Neural crest cell (in vitro differentiated cells): ENCODE results near the gene SLC4A4. TPM values are rescaled to one million over a fixed set of nuclear protein-coding genes. Genes with fewer than 3 reads are reported as not detected.

Source experiments
- DNase-seq: peaks from one replicate; pipeline ENCODE4 v3.0.0; 2021; ENCODE audit warnings: low read depth, mixed read lengths, low spot score
- H3K27ac Mint-ChIP-seq: one replicate; pipeline ENCODE4 v1.8.0; 2021; ENCODE audit warnings: mild to moderate bottlenecking, mixed read lengths; ENCODE audit not compliant: unreplicated experiment
- H3K27me3 Mint-ChIP-seq: 2 replicates; pipeline ENCODE4 v1.8.0; 2021; ENCODE audit warnings: low read depth, mild to moderate bottlenecking, mixed read lengths
- H3K36me3 Mint-ChIP-seq: 2 replicates; pipeline ENCODE4 v1.8.0; 2021; ENCODE audit warnings: low read depth, mild to moderate bottlenecking, mixed read lengths
- H3K4me1 Mint-ChIP-seq: 2 replicates; pipeline ENCODE4 v1.8.0; 2021; ENCODE audit warnings: mixed read lengths
- H3K4me3 Mint-ChIP-seq: one replicate; pipeline ENCODE4 v1.8.0; 2021; ENCODE audit warnings: mild to moderate bottlenecking, mixed read lengths
- H3K9me3 Mint-ChIP-seq: 2 replicates; pipeline ENCODE4 v1.8.0; 2021; ENCODE audit warnings: mixed read lengths
- CTCF ChIP-seq: fragments of 200-600 bp; sonication (generic); conservative IDR thresholded peaks from 2 replicates; pipeline ENCODE4 v1.5.0; 2021; ENCODE audit warnings: antibody characterized with exemption, mild to moderate bottlenecking
- total RNA-seq: library from RNA; stranded (reverse); gene quantifications from 2 replicates; pipeline ENCODE4 v1.2.1, GENCODE V29; 2021

SLC4A4 gene
- total RNA-seq, 1 donor from 2014 or later: 4.0 TPM

DNA sequence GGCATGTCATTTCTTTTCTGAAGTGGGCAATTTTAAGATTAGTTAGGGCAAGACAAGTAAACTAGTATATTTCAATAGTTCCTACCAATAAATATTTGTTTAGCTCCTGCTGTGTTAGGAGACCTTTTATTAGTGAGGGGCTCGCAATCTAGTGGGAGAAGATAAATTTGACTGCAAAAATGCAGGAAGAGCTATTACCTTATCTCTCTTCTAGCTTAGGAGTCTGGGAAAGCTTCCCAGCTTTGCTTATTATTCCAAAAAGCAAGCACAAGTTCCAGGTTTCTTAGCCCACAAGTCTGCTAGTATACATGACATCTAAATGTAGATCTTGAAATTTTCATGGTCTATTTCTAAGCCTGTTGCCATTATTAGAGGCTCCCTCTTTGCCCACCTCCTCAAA is 254.0 kb downstream of the SLC4A4 start:
- no peak overlapping the region for H3K27ac Mint-ChIP-seq
- no peak overlapping the region for H3K4me3 Mint-ChIP-seq
- no peaks in the 10 kb centered on the region for H3K9me3 Mint-ChIP-seq
- H3K27me3 Mint-ChIP-seq: no peaks in the 10 kb centered on the region
- no peak for TF ChIP-seq CTCF
- DNase-seq: no peak
- H3K4me1 Mint-ChIP-seq: peaks cover 5% of the 10 kb centered on the region
- H3K36me3 Mint-ChIP-seq: peaks cover 3% of the 10 kb centered on the region

DNA sequence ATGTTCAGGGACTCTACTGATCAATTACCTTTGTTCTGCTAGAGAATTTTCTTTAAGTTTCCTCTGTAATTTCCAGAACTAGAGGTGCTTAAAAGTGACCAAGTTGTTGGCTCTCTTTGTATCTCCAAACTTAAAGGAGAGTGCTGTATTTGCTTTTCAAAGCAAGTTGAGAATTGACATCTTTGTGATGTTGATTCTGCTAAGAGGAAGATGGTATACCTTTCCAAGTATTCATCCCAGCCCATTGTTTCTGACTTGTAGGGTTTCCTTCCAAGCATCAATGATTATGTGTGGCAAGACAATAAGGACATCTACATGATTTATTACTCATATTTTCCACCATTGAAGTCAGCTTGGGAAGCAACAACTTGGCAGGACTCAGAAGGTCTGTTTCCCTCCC is 254.5 kb downstream of the SLC4A4 start:
- TF ChIP-seq CTCF: no peak
- no peaks in the 10 kb centered on the region for H3K27me3 Mint-ChIP-seq
- peaks cover 3% of the 10 kb centered on the region for H3K36me3 Mint-ChIP-seq
- H3K4me3 Mint-ChIP-seq: no peak overlapping the region
- peaks cover 5% of the 10 kb centered on the region for H3K4me1 Mint-ChIP-seq
- H3K27ac Mint-ChIP-seq: no peak overlapping the region
- H3K9me3 Mint-ChIP-seq: no peaks in the 10 kb centered on the region
- no peak for DNase-seq

DNA sequence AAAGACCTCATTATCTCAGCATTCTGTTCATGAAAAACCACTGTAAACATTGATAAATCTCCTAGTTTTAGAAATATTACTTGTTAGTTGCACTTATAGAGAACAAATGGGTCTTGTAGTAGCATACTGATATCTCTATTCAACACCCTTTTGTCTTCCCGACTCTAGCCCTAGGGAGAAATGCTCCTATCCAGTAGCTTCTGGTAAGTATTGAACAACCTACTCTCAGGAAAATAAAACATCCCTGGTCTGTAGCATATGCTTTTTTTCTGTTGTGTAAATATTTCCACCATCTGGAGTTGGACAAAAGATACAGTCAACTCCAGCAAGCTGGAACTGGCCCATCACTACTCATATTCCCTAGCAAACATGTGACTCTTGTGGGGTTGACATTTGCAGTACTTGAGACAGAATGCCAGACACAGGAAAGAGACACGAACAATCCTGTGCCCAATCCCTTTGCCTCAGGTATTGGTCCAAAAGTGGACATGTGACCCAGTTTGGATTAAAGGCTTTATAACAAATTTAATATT is 256.8 kb downstream of the SLC4A4 start:
- Mint-ChIP-seq H3K4me3 (no peak overlapping the region), H3K9me3 (no peaks in the 10 kb centered on the region), H3K36me3 (no peaks in the 10 kb centered on the region), H3K27me3 (no peaks in the 10 kb centered on the region), H3K4me1 (peaks cover 5% of the 10 kb centered on the region), H3K27ac (no peak overlapping the region)
- TF ChIP-seq CTCF: no peak
- no peak for DNase-seq

GRCh38 chr4:71599578-71599977 is 260.8 kb downstream of the SLC4A4 start:
- Mint-ChIP-seq H3K27me3 (no peaks in the 10 kb centered on the region), H3K36me3 (no peaks in the 10 kb centered on the region), H3K4me3 (no peak overlapping the region), H3K27ac (no peak overlapping the region), H3K9me3 (no peaks in the 10 kb centered on the region), H3K4me1 (peaks cover 5% of the 10 kb centered on the region)
- no peak for TF ChIP-seq CTCF
- no peak for DNase-seq

DNA sequence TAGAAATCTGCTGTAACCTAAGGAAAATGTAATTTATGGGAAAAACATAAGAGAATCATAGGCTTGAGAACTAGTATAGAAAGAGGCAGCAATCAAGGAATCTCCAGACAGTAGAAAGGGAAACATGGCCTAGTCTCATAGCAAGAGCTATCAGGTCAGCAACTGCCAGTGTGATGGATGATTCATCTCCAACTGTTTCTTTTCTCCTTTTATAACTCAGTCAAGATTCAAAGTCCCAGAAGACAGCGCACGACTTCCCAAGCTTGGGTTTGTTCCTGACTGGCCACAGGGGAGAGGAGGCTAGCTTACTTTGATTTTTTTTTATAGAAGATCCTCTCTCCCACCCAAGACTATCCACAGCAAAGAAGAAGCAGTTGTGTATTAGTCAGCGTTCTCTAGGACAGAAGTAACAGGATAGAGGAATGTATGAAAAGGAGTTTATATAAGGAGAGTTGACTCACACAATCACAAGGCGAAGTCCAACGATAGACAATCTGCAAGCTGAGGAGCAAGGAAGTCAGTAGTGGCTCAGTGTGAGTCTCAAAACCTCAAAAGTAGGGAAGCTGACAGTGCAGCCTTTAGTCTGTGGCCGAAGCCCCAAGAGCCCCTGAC is 263.6 kb downstream of the SLC4A4 start:
- Mint-ChIP-seq H3K27ac (no peak overlapping the region), H3K4me3 (no peak overlapping the region), H3K36me3 (no peaks in the 10 kb centered on the region), H3K4me1 (peaks cover 4% of the 10 kb centered on the region), H3K27me3 (no peaks in the 10 kb centered on the region), H3K9me3 (peaks cover 4% of the 10 kb centered on the region)
- no peak for TF ChIP-seq CTCF
- no peak for DNase-seq
